NCI-H2081 (cell line): ENCODE data around the gene TSPAN5.

ENCODE experiments used
- DNase-seq, 2 experiments: peaks; one replicate each; lab custom pipeline; 2025; lab: John Stamatoyannopoulos, UW

Gene TSPAN5

DNA sequence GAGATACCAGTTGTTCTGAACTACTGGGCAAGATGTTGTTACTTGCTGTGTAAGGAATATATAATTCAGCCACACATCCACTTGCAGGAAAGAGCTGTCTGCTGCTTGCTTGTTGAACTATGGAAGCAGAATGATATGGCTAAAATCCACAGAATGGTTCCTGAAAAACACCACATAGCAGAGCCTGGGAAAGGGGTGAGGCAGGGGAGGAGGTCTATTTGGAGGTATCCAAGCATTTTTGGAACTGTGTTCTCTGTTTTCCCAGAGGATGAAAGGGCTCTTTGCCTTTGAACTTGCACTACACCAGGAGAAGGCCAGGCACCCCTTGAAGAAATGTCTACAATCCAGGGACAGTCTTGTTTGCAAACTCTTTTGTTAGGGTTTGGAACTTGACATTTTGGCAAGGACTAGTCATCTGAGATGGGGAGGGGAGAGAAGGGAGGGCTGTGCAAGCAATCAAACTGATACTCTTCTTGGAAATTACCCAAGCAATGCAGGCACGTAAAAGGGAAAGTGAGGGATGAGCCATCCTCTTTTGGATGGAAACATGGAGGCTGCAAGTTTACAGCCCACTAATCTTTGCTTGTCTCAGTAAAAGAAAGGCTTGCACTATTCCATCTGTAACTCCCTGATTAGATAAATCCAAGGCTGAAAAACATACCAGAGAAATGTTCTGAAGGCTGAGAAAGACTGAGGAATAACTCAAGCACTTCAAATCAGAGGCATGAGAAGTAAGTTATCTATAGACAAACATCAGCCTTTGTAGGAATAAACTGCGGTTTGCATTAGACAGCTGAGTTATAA is 141.0 kb downstream of the TSPAN5 start:
- DNase-seq = no peak

DNA sequence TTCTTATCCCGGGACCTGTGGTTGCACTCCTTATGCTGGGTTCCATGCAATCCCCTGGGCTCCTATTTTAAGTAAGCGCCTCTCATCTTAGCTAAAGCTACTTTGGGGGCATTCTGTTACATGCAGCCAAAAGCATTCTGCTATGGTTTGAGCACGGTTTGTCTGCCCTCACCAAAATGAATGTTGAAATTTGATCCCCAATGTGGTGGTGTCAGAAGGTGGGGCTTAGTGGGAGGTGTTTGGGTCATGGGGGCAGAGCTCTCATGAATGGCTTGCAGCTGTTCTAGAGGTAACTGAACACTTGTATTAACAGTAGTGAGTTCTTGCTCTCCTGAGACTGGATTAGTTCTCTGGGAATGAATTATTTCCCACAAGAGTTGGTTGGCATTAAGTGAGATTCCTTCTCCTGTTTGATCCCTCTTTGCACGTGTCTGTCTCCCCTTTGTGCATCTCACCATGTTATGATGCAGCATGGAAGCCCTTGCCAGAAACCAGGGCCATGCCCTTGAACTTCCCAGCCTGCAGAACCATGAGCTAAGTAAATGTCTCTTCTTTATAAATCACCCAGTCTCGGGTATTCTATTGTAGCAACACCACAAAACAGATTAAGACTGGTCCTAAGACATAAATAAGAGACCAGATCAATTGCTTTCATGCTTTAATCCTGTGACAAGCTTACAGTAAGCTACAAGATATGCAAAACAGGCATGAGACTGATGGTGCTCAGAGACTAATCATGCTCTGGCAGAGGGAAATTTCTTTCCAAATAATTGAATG is 141.8 kb downstream of the TSPAN5 start:
- no peak for DNase-seq

GRCh38 chr4:98516042-98516440 is 142.4 kb downstream of the TSPAN5 start:
- no peak for DNase-seq

DNA sequence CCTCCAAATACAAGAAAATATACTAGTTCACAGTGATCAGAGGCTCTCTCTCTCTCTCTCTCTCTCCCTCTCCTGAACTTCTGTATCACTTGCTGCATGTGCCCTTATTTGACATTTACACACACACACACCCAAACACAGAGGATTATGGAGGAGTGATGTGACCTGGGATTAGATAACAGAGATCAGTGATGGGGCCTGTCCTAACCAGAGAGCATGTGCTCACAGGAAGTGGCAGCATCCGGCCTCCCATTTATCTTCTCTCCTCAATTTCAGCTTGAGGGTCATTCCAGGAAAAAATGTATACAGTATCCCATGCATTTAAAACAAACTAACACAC is 143.0 kb downstream of the TSPAN5 start:
- DNase-seq = no peak

DNA sequence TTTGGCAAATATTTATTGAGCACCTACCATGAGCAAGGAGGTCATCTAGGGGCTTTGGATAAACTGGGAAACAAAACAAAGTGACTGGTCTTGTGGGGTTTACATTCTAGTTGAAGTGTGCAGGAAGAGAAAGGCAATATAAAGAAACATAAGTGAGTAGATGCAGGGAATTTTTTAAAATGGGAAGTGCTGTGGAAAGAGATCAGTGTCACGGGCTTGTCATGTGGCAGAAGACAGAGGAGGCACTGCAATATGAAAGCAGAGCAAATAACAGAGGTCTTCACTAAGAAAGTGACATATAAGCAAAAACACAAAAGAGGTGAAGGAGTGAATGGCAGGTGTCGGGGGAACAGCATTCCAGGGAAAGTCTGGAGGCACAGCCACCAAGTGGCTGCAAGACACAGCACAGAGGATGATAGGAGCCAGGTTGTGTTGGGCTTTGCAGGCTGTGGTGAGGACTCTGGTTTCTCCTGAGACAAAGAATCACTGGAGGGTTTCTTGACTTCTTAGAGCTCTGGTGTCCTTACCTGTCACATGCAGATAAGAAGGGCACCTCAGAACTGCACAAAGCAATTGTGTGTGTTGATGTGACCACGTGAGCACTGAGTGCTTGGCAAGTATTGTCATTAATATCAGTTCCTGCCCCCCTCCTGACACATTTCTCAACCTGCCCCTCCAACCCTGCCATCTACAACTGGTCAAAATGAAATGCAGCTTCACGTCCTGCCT is 143.5 kb downstream of the TSPAN5 start:
- DNase-seq = no peak

DNA sequence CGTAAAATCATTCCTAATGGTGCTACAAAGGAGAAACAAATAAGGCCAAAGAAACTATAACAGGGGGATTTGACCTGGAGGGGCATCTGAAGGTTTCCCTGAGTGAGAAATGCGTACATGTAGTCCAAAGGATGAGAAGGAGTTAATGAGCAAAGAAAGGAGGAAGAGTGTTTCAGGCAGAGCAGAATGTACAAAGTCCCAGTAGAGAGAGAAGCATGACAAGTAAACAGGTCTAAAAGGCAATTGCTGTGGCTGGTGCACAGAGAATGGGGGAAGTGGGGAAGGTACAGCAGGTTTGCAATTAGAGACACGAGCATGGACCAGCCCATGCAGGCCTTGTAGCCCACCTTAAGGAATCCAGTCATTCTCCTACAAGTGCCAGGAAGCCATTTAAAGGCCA is 145.5 kb downstream of the TSPAN5 start:
- DNase-seq = no peak

- DNase-seq = no peak
Observed at GRCh38 chr4:98510757-98511517, 147.5 kb downstream of the TSPAN5 start.

DNA sequence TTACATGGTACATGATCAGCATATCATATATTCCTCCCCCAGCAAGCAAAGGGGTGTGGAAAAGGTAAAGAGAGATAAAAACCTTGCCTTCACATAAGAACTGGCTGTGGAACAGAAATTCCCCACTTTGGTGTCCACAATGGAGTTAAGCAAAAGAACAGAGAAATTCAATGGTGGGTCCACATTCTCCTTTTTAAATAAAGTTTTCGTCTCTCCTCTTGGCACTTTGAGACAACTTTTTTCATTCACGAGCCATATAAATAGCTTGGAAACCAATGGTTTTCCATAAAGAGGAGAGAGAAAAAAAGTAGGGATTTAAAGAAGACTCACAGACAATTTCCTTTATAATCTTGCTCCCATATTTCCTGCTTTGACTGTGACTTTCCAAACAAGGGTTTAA is 148.1 kb downstream of the TSPAN5 start:
- no peak for DNase-seq

DNA sequence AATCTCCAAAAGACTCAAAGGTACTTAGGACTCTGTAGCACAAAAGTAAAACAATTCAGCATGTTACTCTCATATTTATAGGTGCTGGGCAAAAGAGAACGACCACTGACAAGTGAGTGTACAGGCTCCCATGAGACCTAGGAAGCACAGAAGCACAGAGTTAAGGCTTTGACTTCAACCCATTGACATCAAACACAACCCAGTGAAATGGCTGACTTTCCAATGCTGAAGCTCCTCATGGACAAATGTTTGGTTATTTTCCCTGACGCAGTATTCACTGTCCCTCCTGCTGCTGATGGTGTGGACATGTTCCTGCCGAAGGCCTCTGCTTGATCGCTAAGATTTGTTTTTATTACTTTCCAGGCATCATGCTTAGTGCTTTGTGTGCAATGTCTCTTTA is 148.7 kb downstream of the TSPAN5 start:
- DNase-seq = no peak

GRCh38 chr4:98508829-98509598 is 149.4 kb downstream of the TSPAN5 start:
- DNase-seq = peak in 1 of 2 experiments; percentile 13

GRCh38 chr4:98508248-98508647 is 150.2 kb downstream of the TSPAN5 start:
- DNase-seq = no peak

DNA sequence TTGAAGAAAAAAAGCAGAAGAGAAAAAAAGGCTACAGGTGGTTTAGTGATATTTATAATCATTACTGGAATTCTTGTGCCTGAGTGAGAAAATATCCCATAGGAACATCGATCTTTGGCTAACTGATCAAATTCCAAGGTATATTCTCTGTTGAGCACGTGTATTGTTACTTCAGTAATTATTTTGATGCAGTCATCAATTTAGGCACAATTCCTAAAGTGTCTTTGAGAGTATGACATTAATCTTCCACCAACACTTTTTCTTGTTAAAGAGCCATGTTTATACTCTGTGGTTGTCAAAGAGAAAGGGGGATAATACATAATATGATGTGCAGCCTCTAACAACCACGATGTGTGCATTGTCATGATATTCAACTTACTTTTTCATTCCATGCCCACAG is 151.1 kb downstream of the TSPAN5 start:
- DNase-seq = no peak

GRCh38 chr4:98506462-98507132 is 151.8 kb downstream of the TSPAN5 start:
- DNase-seq = no peak

GRCh38 chr4:98505992-98506391 is 152.4 kb downstream of the TSPAN5 start:
- no peak for DNase-seq

DNA sequence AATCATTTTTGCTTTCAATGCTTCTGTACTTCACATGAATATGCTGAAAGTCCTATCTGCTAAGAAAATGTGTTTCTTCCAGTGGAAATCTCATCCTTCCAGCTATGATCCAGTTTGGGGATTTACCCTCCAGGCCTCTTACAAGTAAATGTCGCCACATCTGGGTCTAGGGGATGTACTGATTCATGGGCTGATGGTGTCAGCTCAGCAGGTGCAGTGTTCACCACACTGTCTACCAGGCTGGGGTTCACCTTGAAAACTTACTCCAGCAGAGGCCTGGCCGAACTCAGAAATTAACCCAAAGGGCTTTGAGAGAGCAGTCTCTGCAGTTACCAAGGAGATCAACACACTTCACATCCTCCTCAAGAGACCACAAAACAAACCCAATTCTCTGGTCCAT is 154.3 kb downstream of the TSPAN5 start:
- DNase-seq = no peak

- DNase-seq = no peak
Observed at GRCh38 chr4:98503676-98504075, 154.7 kb downstream of the TSPAN5 start.

DNA sequence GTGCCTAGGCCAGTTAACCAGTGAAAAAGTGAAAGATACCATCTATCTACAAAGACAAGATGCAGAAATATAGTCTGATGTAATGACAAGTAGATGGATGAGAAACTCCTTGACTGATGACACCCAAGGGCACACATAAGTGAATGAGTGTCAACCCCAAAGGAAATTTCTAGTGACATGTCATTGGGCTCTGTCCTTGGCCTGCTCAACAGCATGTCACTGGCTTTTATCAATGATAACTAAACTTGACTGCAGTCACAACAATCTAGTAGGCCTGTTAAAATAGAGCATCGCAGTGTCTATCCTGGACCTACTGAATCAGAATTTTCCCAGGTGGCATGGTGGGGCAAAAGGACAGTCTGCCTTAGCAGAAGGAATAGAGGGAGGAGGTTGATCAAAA is 155.8 kb downstream of the TSPAN5 start:
- DNase-seq = no peak

- DNase-seq = no peak
Observed at GRCh38 chr4:98502031-98502430, 156.4 kb downstream of the TSPAN5 start.

- no peak for DNase-seq
Observed at GRCh38 chr4:98501383-98501782, 157.0 kb downstream of the TSPAN5 start.

DNA sequence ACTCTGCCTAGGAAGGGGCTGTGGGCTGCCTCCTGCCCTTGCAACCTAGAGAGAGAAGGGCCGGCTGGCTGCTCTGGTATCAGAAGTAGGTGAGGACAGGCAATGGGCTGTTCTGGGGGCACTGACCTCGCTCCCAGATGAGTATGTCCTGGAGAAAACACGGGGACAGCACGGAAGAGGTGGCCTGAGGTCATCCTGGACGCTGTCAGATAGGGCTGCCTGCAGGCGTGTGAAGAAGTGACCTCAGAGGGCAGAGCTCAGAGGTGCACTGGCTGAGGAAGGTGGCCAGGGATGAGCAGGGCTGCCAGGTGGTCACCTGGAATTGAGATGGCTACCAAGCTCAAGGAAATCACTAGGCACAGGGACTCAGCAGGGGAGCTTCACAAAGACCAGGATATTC is 159.6 kb downstream of the TSPAN5 start:
- no peak for DNase-seq
